DND-41 (cell line): ENCODE data around the gene GPR6.

Experiments
- ATAC-seq: fragments of 200-7000 bp; cut with Tn5 transposase; 3 replicates; pipeline ENCODE4 v1.9.1; 2021; ENCODE audit warnings: low read depth; ENCODE audit not compliant: insufficient read depth
- DNase-seq: peaks from one replicate; pipeline ENCODE4 v3.0.0-alpha.2; 2020
- H2AFZ ChIP-seq: 2 replicates; pipeline ENCODE4 v1.6.0; 2012; ENCODE audit warnings: low read depth, low read length
- H3K27ac ChIP-seq: 2 replicates; pipeline ENCODE4 v1.5.1; 2012; ENCODE audit warnings: low read length, inconsistent platforms
- H3K27me3 ChIP-seq: fragments of 200-600 bp; sonication (generic); 2 replicates; pipeline ENCODE4 v1.6.0; 2012; ENCODE audit warnings: low read length, mild to moderate bottlenecking, inconsistent platforms; ENCODE audit not compliant: insufficient read depth, poor library complexity
- H3K36me3 ChIP-seq: 2 replicates; pipeline ENCODE4 v1.5.1; 2012; ENCODE audit warnings: low read length, inconsistent platforms; ENCODE audit not compliant: insufficient read depth
- H3K4me1 ChIP-seq: 2 replicates; pipeline ENCODE4 v1.5.1; 2012; ENCODE audit warnings: mild to moderate bottlenecking, low read length; ENCODE audit not compliant: insufficient read depth
- H3K4me2 ChIP-seq: 2 replicates; pipeline ENCODE4 v1.6.0; 2012; ENCODE audit warnings: mild to moderate bottlenecking, moderate library complexity, low read length, inconsistent platforms; ENCODE audit not compliant: insufficient read depth
- H3K4me3 ChIP-seq, 2 experiments: fragments of 200-600 bp in 1 of 2; shearing (Covaris generic) in 1 of 2; 2 replicates each; pipeline ENCODE4 v1.5.1; 2012 to 2016; ENCODE audit warnings: inconsistent platforms in 2 of 2, low read length in 2 of 2, mild to moderate bottlenecking in 2 of 2, low read depth in 1 of 2, moderate library complexity in 1 of 2
- H3K79me2 ChIP-seq: 2 replicates; pipeline ENCODE4 v1.6.0; 2012; ENCODE audit warnings: low read length, inconsistent platforms; ENCODE audit not compliant: insufficient read depth
- H3K9ac ChIP-seq: 2 replicates; pipeline ENCODE4 v1.6.0; 2012; ENCODE audit warnings: low read depth, mild to moderate bottlenecking, inconsistent platforms, low read length, moderate library complexity
- H3K9me3 ChIP-seq: 2 replicates; pipeline ENCODE4 v1.5.1; 2012; ENCODE audit warnings: low read length, moderate library complexity, mild to moderate bottlenecking, inconsistent platforms; ENCODE audit not compliant: insufficient read depth, severe bottlenecking
- H4K20me1 ChIP-seq: 2 replicates; pipeline ENCODE4 v1.6.0; 2012; ENCODE audit warnings: low read length; ENCODE audit not compliant: insufficient read depth
- EZH2 ChIP-seq: IDR thresholded peaks from 3 replicates; pipeline ENCODE4 v1.6.1; 2012; ENCODE audit warnings: borderline replicate concordance, low read depth, mild to moderate bottlenecking, moderate library complexity, low read length, inconsistent platforms; ENCODE audit not compliant: severe bottlenecking
- TF ChIP-seq, protein P1 (sequence below): IDR thresholded peaks from 2 replicates; pipeline ENCODE4 v1.5.1; 2012; ENCODE audit warnings: borderline replicate concordance, low read length, moderate library complexity, mild to moderate bottlenecking; ENCODE audit not compliant: poor library complexity, severe bottlenecking; ENCODE audit errors: extremely low read depth

The GPR6 gene

DNA sequence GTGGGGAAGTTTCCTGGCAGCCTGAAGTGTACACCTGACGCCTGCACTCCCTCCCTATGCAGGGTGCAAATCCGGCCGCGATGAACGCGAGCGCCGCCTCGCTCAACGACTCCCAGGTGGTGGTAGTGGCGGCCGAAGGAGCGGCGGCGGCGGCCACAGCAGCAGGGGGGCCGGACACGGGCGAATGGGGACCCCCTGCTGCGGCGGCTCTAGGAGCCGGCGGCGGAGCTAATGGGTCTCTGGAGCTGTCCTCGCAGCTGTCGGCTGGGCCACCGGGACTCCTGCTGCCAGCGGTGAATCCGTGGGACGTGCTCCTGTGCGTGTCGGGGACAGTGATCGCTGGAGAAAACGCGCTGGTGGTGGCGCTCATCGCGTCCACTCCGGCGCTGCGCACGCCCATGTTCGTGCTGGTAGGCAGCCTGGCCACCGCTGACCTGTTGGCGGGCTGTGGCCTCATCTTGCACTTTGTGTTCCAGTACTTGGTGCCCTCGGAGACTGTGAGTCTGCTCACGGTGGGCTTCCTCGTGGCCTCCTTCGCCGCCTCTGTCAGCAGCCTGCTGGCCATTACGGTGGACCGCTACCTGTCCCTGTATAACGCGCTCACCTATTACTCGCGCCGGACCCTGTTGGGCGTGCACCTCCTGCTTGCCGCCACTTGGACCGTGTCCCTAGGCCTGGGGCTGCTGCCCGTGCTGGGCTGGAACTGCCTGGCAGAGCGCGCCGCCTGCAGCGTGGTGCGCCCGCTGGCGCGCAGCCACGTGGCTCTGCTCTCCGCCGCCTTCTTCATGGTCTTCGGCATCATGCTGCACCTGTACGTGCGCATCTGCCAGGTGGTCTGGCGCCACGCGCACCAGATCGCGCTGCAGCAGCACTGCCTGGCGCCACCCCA is 1.2 kb downstream of the GPR6 start:
- TF ChIP-seq, protein P1, sequence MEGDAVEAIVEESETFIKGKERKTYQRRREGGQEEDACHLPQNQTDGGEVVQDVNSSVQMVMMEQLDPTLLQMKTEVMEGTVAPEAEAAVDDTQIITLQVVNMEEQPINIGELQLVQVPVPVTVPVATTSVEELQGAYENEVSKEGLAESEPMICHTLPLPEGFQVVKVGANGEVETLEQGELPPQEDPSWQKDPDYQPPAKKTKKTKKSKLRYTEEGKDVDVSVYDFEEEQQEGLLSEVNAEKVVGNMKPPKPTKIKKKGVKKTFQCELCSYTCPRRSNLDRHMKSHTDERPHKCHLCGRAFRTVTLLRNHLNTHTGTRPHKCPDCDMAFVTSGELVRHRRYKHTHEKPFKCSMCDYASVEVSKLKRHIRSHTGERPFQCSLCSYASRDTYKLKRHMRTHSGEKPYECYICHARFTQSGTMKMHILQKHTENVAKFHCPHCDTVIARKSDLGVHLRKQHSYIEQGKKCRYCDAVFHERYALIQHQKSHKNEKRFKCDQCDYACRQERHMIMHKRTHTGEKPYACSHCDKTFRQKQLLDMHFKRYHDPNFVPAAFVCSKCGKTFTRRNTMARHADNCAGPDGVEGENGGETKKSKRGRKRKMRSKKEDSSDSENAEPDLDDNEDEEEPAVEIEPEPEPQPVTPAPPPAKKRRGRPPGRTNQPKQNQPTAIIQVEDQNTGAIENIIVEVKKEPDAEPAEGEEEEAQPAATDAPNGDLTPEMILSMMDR, result no peak
- no peak for TF ChIP-seq EZH2
- H3K36me3 ChIP-seq, result no peaks in the 10 kb centered on the region
- no peak for DNase-seq
- H3K9me3 ChIP-seq, result no peaks in the 10 kb centered on the region
- H3K27me3 ChIP-seq, result no peaks in the 10 kb centered on the region
- H3K4me3 ChIP-seq, result no peak overlapping the region
- no peak overlapping the region for H3K9ac ChIP-seq
- no peak overlapping the region for H3K4me2 ChIP-seq
- no peak overlapping the region for H3K27ac ChIP-seq
- H4K20me1 ChIP-seq, result 0 out of 2 replicates have a peak, but pooled peaks cover 2% of the 10 kb centered on the region
- ATAC-seq, result no peak
- no peaks in the 10 kb centered on the region for H3K79me2 ChIP-seq
- H2AFZ ChIP-seq, result no peak overlapping the region
- no peaks in the 10 kb centered on the region for H3K4me1 ChIP-seq

DNA sequence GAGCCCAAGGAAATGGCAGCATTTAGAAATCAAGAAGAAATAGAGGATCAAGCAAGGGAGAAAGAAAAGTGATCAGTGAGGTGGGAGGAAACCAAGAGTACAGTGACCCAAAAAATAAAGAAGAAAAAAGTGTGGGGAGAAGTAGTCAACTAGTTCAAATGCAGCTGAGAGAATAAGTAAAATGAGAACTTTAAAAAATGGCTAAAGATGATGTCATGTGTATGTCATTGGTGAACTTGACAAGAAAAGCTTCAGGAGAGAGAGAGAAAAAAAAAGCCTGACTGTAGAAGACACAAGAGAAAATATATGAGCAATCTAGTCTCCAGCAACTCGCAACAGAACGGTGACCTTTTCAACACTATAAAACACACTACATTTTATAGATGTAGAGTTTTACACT is 6.3 kb downstream of the GPR6 start:
- no peaks in the 10 kb centered on the region for H4K20me1 ChIP-seq
- H3K36me3 ChIP-seq, result no peaks in the 10 kb centered on the region
- ATAC-seq, result no peak
- H3K9ac ChIP-seq, result no peak overlapping the region
- H3K27ac ChIP-seq, result no peak overlapping the region
- no peaks in the 10 kb centered on the region for H3K27me3 ChIP-seq
- H2AFZ ChIP-seq, result no peak overlapping the region
- no peak overlapping the region for H3K4me3 ChIP-seq
- no peaks in the 10 kb centered on the region for H3K79me2 ChIP-seq
- H3K4me2 ChIP-seq, result no peak overlapping the region
- H3K4me1 ChIP-seq, result no peaks in the 10 kb centered on the region
- TF ChIP-seq, protein P1, result no peak
- no peak for TF ChIP-seq EZH2
- H3K9me3 ChIP-seq, result no peaks in the 10 kb centered on the region
- DNase-seq, result no peak

DNA sequence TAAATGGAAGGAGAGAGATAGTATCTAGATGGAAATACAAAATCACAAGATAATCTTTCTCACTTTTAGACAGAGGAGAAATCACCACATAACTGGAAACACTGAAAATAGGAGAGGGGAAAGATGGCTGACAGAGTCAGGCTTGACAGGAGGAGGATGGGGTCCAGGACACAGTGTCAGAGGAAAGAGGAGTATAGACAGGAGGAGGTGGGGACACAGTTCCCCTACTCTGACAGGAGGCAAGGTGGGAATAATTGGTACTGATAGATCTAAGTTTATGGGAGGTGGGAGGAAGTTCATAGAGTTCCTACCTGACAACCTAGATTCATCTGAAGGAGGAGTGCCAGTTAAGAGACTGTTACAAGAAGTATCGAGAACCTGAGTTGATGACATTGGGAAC is 9.1 kb downstream of the GPR6 start:
- Histone ChIP-seq H3K79me2 (no peaks in the 10 kb centered on the region), H3K4me2 (no peak overlapping the region), H3K36me3 (no peaks in the 10 kb centered on the region), H2AFZ (no peak overlapping the region), H3K9ac (no peak overlapping the region), H3K9me3 (no peaks in the 10 kb centered on the region), H3K4me3 (no peak overlapping the region), H3K27ac (no peak overlapping the region), H3K27me3 (no peaks in the 10 kb centered on the region), H3K4me1 (no peaks in the 10 kb centered on the region), H4K20me1 (no peaks in the 10 kb centered on the region)
- DNase-seq, result no peak
- no peak for ATAC-seq
- TF ChIP-seq, protein P1, result no peak
- no peak for TF ChIP-seq EZH2
